ENCODE measurements around the gene RNU7-1.

RNU7-1 gene

GRCh38 chr12:6941782-6942181 lies 1.8 kb upstream of the RNU7-1 start:
- Histone ChIP-seq H2BK5ac (ENCODE audit: low read depth, low read length, poor library complexity, severe bottlenecking) (no peak overlapping the region), H2BK12ac (ENCODE audit: low read length in 2 of 2) (no peak overlapping the region), H2AK5ac (ENCODE audit: low read length, severe bottlenecking) (no peak overlapping the region), H3K4ac (ENCODE audit: low read depth in 1 of 2, low read length in 2 of 2) (no peak overlapping the region), H3K4me3 (ENCODE audit: insufficient read depth in 1 of 2, low read depth in 1 of 2, low read length in 2 of 2) (no peak overlapping the region), H3K79me1 (replicated peaks; ENCODE audit: low read length, poor library complexity, severe bottlenecking) (peaks cover 11% of the 10 kb centered on the region), H3K9me3 (ENCODE audit: control insufficient read depth, low read length) (no peaks in the 10 kb centered on the region), H3K4me1 (ENCODE audit: control insufficient read depth, insufficient read depth, low read depth, low read length) (peaks cover 43% of the 10 kb centered on the region), H2BK15ac (ENCODE audit: low read depth, poor library complexity, severe bottlenecking) (no peak overlapping the region), H3K18ac (ENCODE audit: low read depth in 1 of 2, low read length in 2 of 2) (no peak overlapping the region), H3K23ac (ENCODE audit: low read length in 2 of 2) (no peak overlapping the region), H4K91ac (ENCODE audit: low read length) (no peak overlapping the region), H2AFZ (ENCODE audit: low read depth, low read length) (no peak overlapping the region), H3K14ac (ENCODE audit: low read length in 2 of 2) (no peak overlapping the region), H3K36me3 (ENCODE audit: control insufficient read depth in 1 of 2, insufficient read depth in 2 of 2, low read depth in 1 of 2, low read length in 2 of 2) (peaks cover 47 to 58% of the 10 kb centered on the region in 2 experiments), H3K4me2 (ENCODE audit: low read length, poor library complexity, severe bottlenecking) (no peak overlapping the region), H2BK120ac (ENCODE audit: low read depth, low read length) (no peak overlapping the region), H3K27ac (ENCODE audit: low read length, poor library complexity, severe bottlenecking) (no peak overlapping the region), H3K9ac (ENCODE audit: low read length) (no peak overlapping the region), H3K27me3 (ENCODE audit: control insufficient read depth in 1 of 2, insufficient read depth in 1 of 2, low read length in 2 of 2) (no peaks in the 10 kb centered on the region), H4K8ac (ENCODE audit: low read length) (no peak overlapping the region)
- DNase-seq, result no peak
- WGBS, result 100% methylated on average over 1 of the region's 12 CpGs

GRCh38 chr12:6942331-6942665 lies 1.3 kb upstream of the RNU7-1 start:
- peak overlapping the region; percentile 93 for H3K9ac ChIP-seq (ENCODE audit: low read length)
- H2BK120ac ChIP-seq (ENCODE audit: low read depth, low read length), result no peak overlapping the region
- H3K4ac ChIP-seq (ENCODE audit: low read depth in 1 of 2, low read length in 2 of 2), result no peak overlapping the region
- H3K4me3 ChIP-seq (ENCODE audit: insufficient read depth in 1 of 2, low read depth in 1 of 2, low read length in 2 of 2), result peak overlapping the region in 1 of 2 experiments; percentile 30
- H3K14ac ChIP-seq (ENCODE audit: low read length in 2 of 2), result no peak overlapping the region
- H2AK5ac ChIP-seq (ENCODE audit: low read length, severe bottlenecking), result no peak overlapping the region
- no peaks in the 10 kb centered on the region for H3K9me3 ChIP-seq (ENCODE audit: control insufficient read depth, low read length)
- H3K18ac ChIP-seq (ENCODE audit: low read depth in 1 of 2, low read length in 2 of 2), result no peak overlapping the region
- H4K91ac ChIP-seq (ENCODE audit: low read length), result no peak overlapping the region
- H3K4me1 ChIP-seq (ENCODE audit: control insufficient read depth, insufficient read depth, low read depth, low read length), result peaks cover 42% of the 10 kb centered on the region
- peak overlapping the region in 1 of 2 experiments; percentile 74 for H2BK12ac ChIP-seq (ENCODE audit: low read length in 2 of 2)
- peak overlapping the region; percentile 47 for H3K27ac ChIP-seq (ENCODE audit: low read length, poor library complexity, severe bottlenecking)
- peaks cover 44 to 53% of the 10 kb centered on the region in 2 experiments for H3K36me3 ChIP-seq (ENCODE audit: control insufficient read depth in 1 of 2, insufficient read depth in 2 of 2, low read depth in 1 of 2, low read length in 2 of 2)
- DNase-seq, result no peak
- H3K79me1 ChIP-seq (replicated peaks; ENCODE audit: low read length, poor library complexity, severe bottlenecking), result peaks cover 11% of the 10 kb centered on the region
- H2BK5ac ChIP-seq (ENCODE audit: low read depth, low read length, poor library complexity, severe bottlenecking), result no peak overlapping the region
- no peak overlapping the region for H3K4me2 ChIP-seq (ENCODE audit: low read length, poor library complexity, severe bottlenecking)
- H2BK15ac ChIP-seq (ENCODE audit: low read depth, poor library complexity, severe bottlenecking), result peak overlapping the region; percentile 20
- no peak overlapping the region for H3K23ac ChIP-seq (ENCODE audit: low read length in 2 of 2)
- no peak overlapping the region for H2AFZ ChIP-seq (ENCODE audit: low read depth, low read length)
- WGBS, result 98% methylated on average over 11 of the region's 11 CpGs
- H3K27me3 ChIP-seq (ENCODE audit: control insufficient read depth in 1 of 2, insufficient read depth in 1 of 2, low read length in 2 of 2), result no peaks in the 10 kb centered on the region
- peak overlapping the region; percentile 47 for H4K8ac ChIP-seq (ENCODE audit: low read length)

- peak overlapping the region; percentile 38 for H2AK5ac ChIP-seq (ENCODE audit: low read length, severe bottlenecking)
- H3K9ac ChIP-seq (ENCODE audit: low read length), result peak overlapping the region; percentile 93
- H3K4ac ChIP-seq (ENCODE audit: low read depth in 1 of 2, low read length in 2 of 2), result peak overlapping the region in 1 of 2 experiments; percentile 32
- H3K4me1 ChIP-seq (ENCODE audit: control insufficient read depth, insufficient read depth, low read depth, low read length), result peaks cover 34% of the 10 kb centered on the region
- no peak overlapping the region for H4K91ac ChIP-seq (ENCODE audit: low read length)
- peak; percentile 97 for DNase-seq
- 4% methylated on average over 10 of the region's 13 CpGs for WGBS
- H2BK12ac ChIP-seq (ENCODE audit: low read length in 2 of 2), result no peak overlapping the region
- H3K79me1 ChIP-seq (replicated peaks; ENCODE audit: low read length, poor library complexity, severe bottlenecking), result peaks cover 14% of the 10 kb centered on the region
- H3K27ac ChIP-seq (ENCODE audit: low read length, poor library complexity, severe bottlenecking), result peak overlapping the region; percentile 94
- H3K4me2 ChIP-seq (ENCODE audit: low read length, poor library complexity, severe bottlenecking), result peak overlapping the region; percentile 3
- H3K14ac ChIP-seq (ENCODE audit: low read length in 2 of 2), result no peak overlapping the region
- no peak overlapping the region for H2BK120ac ChIP-seq (ENCODE audit: low read depth, low read length)
- H3K23ac ChIP-seq (ENCODE audit: low read length in 2 of 2), result no peak overlapping the region
- no peak overlapping the region for H2BK15ac ChIP-seq (ENCODE audit: low read depth, poor library complexity, severe bottlenecking)
- H2BK5ac ChIP-seq (ENCODE audit: low read depth, low read length, poor library complexity, severe bottlenecking), result no peak overlapping the region
- no peak overlapping the region for H3K18ac ChIP-seq (ENCODE audit: low read depth in 1 of 2, low read length in 2 of 2)
- no peak overlapping the region for H2AFZ ChIP-seq (ENCODE audit: low read depth, low read length)
- no peaks in the 10 kb centered on the region for H3K9me3 ChIP-seq (ENCODE audit: control insufficient read depth, low read length)
- H4K8ac ChIP-seq (ENCODE audit: low read length), result peak overlapping the region; percentile 68
- H3K27me3 ChIP-seq (ENCODE audit: control insufficient read depth in 1 of 2, insufficient read depth in 1 of 2, low read length in 2 of 2), result no peaks in the 10 kb centered on the region
- peaks cover 44 to 46% of the 10 kb centered on the region in 2 experiments for H3K36me3 ChIP-seq (ENCODE audit: control insufficient read depth in 1 of 2, insufficient read depth in 2 of 2, low read depth in 1 of 2, low read length in 2 of 2)
- peak overlapping the region in 1 of 2 experiments; percentile 82 for H3K4me3 ChIP-seq (ENCODE audit: insufficient read depth in 1 of 2, low read depth in 1 of 2, low read length in 2 of 2)
Observed at GRCh38 chr12:6943389-6943721, 261 bp upstream of the RNU7-1 start.

- peak overlapping the region; percentile 40 for H4K91ac ChIP-seq (ENCODE audit: low read length)
- H2BK120ac ChIP-seq (ENCODE audit: low read depth, low read length), result no peak overlapping the region
- H2AK5ac ChIP-seq (ENCODE audit: low read length, severe bottlenecking), result peak overlapping the region; percentile 86
- H3K79me1 ChIP-seq (replicated peaks; ENCODE audit: low read length, poor library complexity, severe bottlenecking), result peaks cover 8% of the 10 kb centered on the region
- H2BK12ac ChIP-seq (ENCODE audit: low read length in 2 of 2), result peak overlapping the region; percentile 8 to 14
- H3K4me2 ChIP-seq (ENCODE audit: low read length, poor library complexity, severe bottlenecking), result peak overlapping the region; percentile 85
- peak overlapping the region; percentile 44 to 68 for H3K18ac ChIP-seq (ENCODE audit: low read depth in 1 of 2, low read length in 2 of 2)
- H2BK5ac ChIP-seq (ENCODE audit: low read depth, low read length, poor library complexity, severe bottlenecking), result peak overlapping the region; percentile 5
- peak overlapping the region; percentile 58 to 82 for H3K4me3 ChIP-seq (ENCODE audit: insufficient read depth in 1 of 2, low read depth in 1 of 2, low read length in 2 of 2)
- peak overlapping the region; percentile 94 for H3K27ac ChIP-seq (ENCODE audit: low read length, poor library complexity, severe bottlenecking)
- H3K27me3 ChIP-seq (ENCODE audit: control insufficient read depth in 1 of 2, insufficient read depth in 1 of 2, low read length in 2 of 2), result no peaks in the 10 kb centered on the region
- peak overlapping the region; percentile 93 for H3K9ac ChIP-seq (ENCODE audit: low read length)
- H3K9me3 ChIP-seq (ENCODE audit: control insufficient read depth, low read length), result no peaks in the 10 kb centered on the region
- H3K4me1 ChIP-seq (ENCODE audit: control insufficient read depth, insufficient read depth, low read depth, low read length), result peaks cover 33% of the 10 kb centered on the region
- no peak overlapping the region for H3K23ac ChIP-seq (ENCODE audit: low read length in 2 of 2)
- H3K4ac ChIP-seq (ENCODE audit: low read depth in 1 of 2, low read length in 2 of 2), result peak overlapping the region; percentile 62 to 88
- WGBS, result under 1% methylated on average over 41 of the region's 48 CpGs
- peaks cover 32 to 34% of the 10 kb centered on the region in 2 experiments for H3K36me3 ChIP-seq (ENCODE audit: control insufficient read depth in 1 of 2, insufficient read depth in 2 of 2, low read depth in 1 of 2, low read length in 2 of 2)
- peak; percentile 95 for DNase-seq
- H4K8ac ChIP-seq (ENCODE audit: low read length), result peak overlapping the region; percentile 67
- H2AFZ ChIP-seq (ENCODE audit: low read depth, low read length), result peak overlapping the region; percentile 1
- peak overlapping the region in 1 of 2 experiments; percentile 35 for H3K14ac ChIP-seq (ENCODE audit: low read length in 2 of 2)
- H2BK15ac ChIP-seq (ENCODE audit: low read depth, poor library complexity, severe bottlenecking), result no peak overlapping the region
Observed at GRCh38 chr12:6944381-6945186, 968 bp downstream of the RNU7-1 start.

Data from mesenchymal stem cell (in vitro differentiated cells and primary cell).